B cell (primary cell): Measurements from ENCODE around the gene ALKBH5. TPM values are rescaled to one million over a fixed set of nuclear protein-coding genes. Genes with fewer than 3 reads are reported as not detected.

Experiments used
- ATAC-seq: fragments of 200-7000 bp; cut with Tn5 transposase; one replicate; pipeline ENCODE4 v1.10.0; 2021; ENCODE audit warnings: low read depth, mild to moderate bottlenecking, moderate number of reproducible peaks, moderate library complexity
- CTCF ChIA-PET: fragments of 350-600 bp; sonication (Branson Sonifier 250); formaldehyde crosslinking; loops from one replicate; lab custom pipeline; 2021; ENCODE audit warnings: antibody characterized with exemption, inconsistent platforms; lab: Charles Lee
- POLR2A ChIA-PET: fragments of 350-600 bp; sonication (Branson Sonifier 250); formaldehyde crosslinking; loops from one replicate; lab custom pipeline; 2021; ENCODE audit warnings: antibody characterized with exemption; lab: Charles Lee
- DNase-seq: peaks from one replicate; pipeline ENCODE4 v3.0.0; 2013
- H2AFZ ChIP-seq: 2 replicates; pipeline ENCODE4 v1.6.1; 2012; ENCODE audit warnings: mild to moderate bottlenecking, low read depth, low read length; ENCODE audit not compliant: insufficient read depth, poor library complexity, severe bottlenecking
- H3K27ac ChIP-seq, 2 donors: 1 replicate in 1 of 2; 2 replicates in 1 of 2; pipeline ENCODE4 v1.5.1; 2012 to 2013; ENCODE audit warnings: low read length in 2 of 2, mild to moderate bottlenecking in 2 of 2, moderate library complexity in 1 of 2
- H3K27me3 ChIP-seq, 4 experiments: fragments of 200-600 bp in 1 of 4; sonication (generic) in 1 of 4; replicated peaks in 1 of 4; 1 replicate in 2 of 4; 2 replicates in 2 of 4; pipeline versions ENCODE4 v1.6.1 to v1.7.0; 2013 to 2016; ENCODE audit warnings: low read length in 3 of 4, mild to moderate bottlenecking in 2 of 4, mixed read lengths in 1 of 4, moderate library complexity in 1 of 4; ENCODE audit not compliant: insufficient read depth in 4 of 4, control insufficient read depth in 3 of 4; ENCODE audit errors: control extremely low read depth in 1 of 4
- H3K36me3 ChIP-seq, 2 experiments: replicated peaks in 1 of 2; 1 replicate in 1 of 2; 2 replicates in 1 of 2; pipeline versions ENCODE4 v1.6.1 to v1.7.1; 2013; ENCODE audit warnings: low read length in 1 of 2; ENCODE audit not compliant: insufficient read depth in 2 of 2, control insufficient read depth in 1 of 2; ENCODE audit errors: control extremely low read depth in 1 of 2, extremely low read depth in 1 of 2
- H3K4me1 ChIP-seq, 2 donors: fragments of 200-600 bp in 1 of 2; sonication (generic) in 1 of 2; 1 replicate in 1 of 2; 2 replicates in 1 of 2; pipeline versions ENCODE4 v1.5.1 to v1.6.1; 2013 to 2017; ENCODE audit warnings: low read length in 2 of 2; ENCODE audit not compliant: control insufficient read depth in 2 of 2, insufficient read depth in 2 of 2
- H3K4me2 ChIP-seq: replicated peaks from 2 replicates; pipeline ENCODE3; 2012; ENCODE audit warnings: mild to moderate bottlenecking, low read depth, low read length; ENCODE audit not compliant: poor library complexity, severe bottlenecking
- H3K4me3 ChIP-seq, 5 experiments: fragments of 200-600 bp in 1 of 5; sonication (generic) in 1 of 5; 1 replicate in 3 of 5; 2 replicates in 2 of 5; pipeline versions ENCODE4 v1.5.1 to v1.7.0; 2011 to 2016; ENCODE audit warnings: low read length in 4 of 5, mild to moderate bottlenecking in 4 of 5, low read depth in 2 of 5, control low read depth in 1 of 5, moderate library complexity in 1 of 5; ENCODE audit not compliant: insufficient read depth in 1 of 5; ENCODE audit errors: control extremely low read depth in 1 of 5, extremely low read depth in 1 of 5
- H3K79me2 ChIP-seq: fragments of 200-600 bp; sonication (generic); one replicate; pipeline ENCODE4 v1.6.0; 2016; ENCODE audit warnings: low read length; ENCODE audit not compliant: control insufficient read depth, insufficient read depth
- H3K9ac ChIP-seq: fragments of 200-600 bp; sonication (generic); 2 replicates; pipeline ENCODE4 v1.6.1; 2017; ENCODE audit warnings: mild to moderate bottlenecking, low read length, moderate library complexity
- H3K9me3 ChIP-seq, 3 donors: one replicate each; pipeline versions ENCODE4 v1.6.1 to v1.7.1; 2013; ENCODE audit warnings: low read length in 2 of 3; ENCODE audit not compliant: control insufficient read depth in 2 of 3, insufficient read depth in 1 of 3; ENCODE audit errors: control extremely low read depth in 1 of 3
- H4K20me1 ChIP-seq: 2 replicates; pipeline ENCODE4 v1.6.0; 2012; ENCODE audit warnings: mild to moderate bottlenecking, low read length; ENCODE audit not compliant: insufficient read depth, control insufficient read depth, poor library complexity, severe bottlenecking
- H3K27ac Mint-ChIP-seq: one replicate; pipeline ENCODE4 v1.8.0; 2021; ENCODE audit warnings: mixed read lengths
- H3K27me3 Mint-ChIP-seq: one replicate; pipeline ENCODE4 v1.8.0; 2021; ENCODE audit warnings: mixed read lengths
- H3K4me1 Mint-ChIP-seq: one replicate; pipeline ENCODE4 v1.8.0; 2021; ENCODE audit warnings: mixed read lengths
- H3K4me3 Mint-ChIP-seq: one replicate; pipeline ENCODE4 v1.8.0; 2021; ENCODE audit warnings: mixed read lengths
- H3K9me3 Mint-ChIP-seq: one replicate; pipeline ENCODE4 v1.8.0; 2022; ENCODE audit warnings: mixed read lengths; ENCODE audit not compliant: insufficient read depth
- CTCF ChIP-seq: fragments of 200-600 bp; IDR thresholded peaks from one replicate; pipeline ENCODE4 v1.8.0; 2022; ENCODE audit warnings: antibody characterized with exemption, mild to moderate bottlenecking
- EZH2 ChIP-seq: IDR thresholded peaks from 2 replicates; pipeline ENCODE4 v1.6.1; 2012; ENCODE audit warnings: borderline replicate concordance, low read depth, mild to moderate bottlenecking, moderate library complexity, low read length; ENCODE audit not compliant: insufficient read depth, poor library complexity, severe bottlenecking
- WGBS: methylation state at CpG from one replicate; pipeline ENCODE4 v1.1.5; 2013; ENCODE audit warnings: missing lambda C conversion rate; ENCODE audit not compliant: insufficient coverage; 5-methylcytosine and 5-hydroxymethylcytosine counted together
- intact Hi-C: fragments of 100-400 bp; cut with micrococcal nuclease; formaldehyde crosslinking; loops from one replicate; pipeline ENCODE4 v1.10.0; 2022
- polyA plus RNA-seq: library from polyadenylated mRNA; depleted of rRNA; stranded (reverse); fragments of >200 nt; gene quantifications from 2 replicates; pipeline ENCODE4 v1.2.3, GENCODE V29; 2012
- total RNA-seq, 2 donors: library from RNA; stranded (reverse); fragments of 120-200 nt in 1 of 2; gene quantifications; 1 replicate in 1 of 2; 2 replicates in 1 of 2; pipeline versions ENCODE4 v1.2.3 to v1.2.4, GENCODE V29; 2013 to 2022

Gene ALKBH5
- total and polyA plus RNA-seq, 2 donors (not counting 1 experiment from before 2014, with no cell fraction given) = 63.3 to 104 TPM

DNA sequence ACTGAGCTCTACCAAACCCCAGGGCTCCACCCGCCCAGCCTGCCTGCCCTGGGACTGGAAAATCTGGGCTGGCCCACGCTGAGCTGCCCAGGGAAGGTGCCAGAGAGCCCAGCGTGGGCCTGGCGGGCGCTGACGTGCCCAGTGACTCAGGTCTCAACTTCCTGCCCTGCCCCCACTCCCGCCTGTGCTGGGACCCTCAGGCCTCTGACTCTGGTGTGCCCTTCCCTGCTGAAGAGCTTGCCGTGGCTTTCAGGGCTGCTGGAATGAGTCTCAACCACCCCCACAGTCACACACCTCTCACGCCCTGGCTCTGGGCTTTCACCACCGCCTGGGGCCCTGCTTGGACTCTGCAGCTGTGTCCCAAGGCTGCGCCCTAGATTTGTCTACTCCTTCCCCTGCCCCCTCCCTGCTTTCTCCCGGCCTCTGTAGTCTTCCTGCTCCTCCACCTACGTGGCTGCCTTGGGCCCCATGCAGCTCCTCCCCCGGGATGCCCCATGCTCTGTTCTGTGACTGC, 52.2 kb downstream of the ALKBH5 start:
- Histone ChIP-seq H2AFZ (no peak overlapping the region), H3K9me3 (no peaks in the 10 kb centered on the region), H3K79me2 (no peaks in the 10 kb centered on the region), H3K4me1 (no peaks in the 10 kb centered on the region), H3K9ac (no peak overlapping the region), H4K20me1 (no peaks in the 10 kb centered on the region), H3K4me2 (no peak overlapping the region), H3K27me3 (no peaks in the 10 kb centered on the region), H3K36me3 (peaks cover 0 to 18% of the 10 kb centered on the region in 2 experiments), H3K4me3 (no peak overlapping the region), H3K27ac (no peak overlapping the region)
- POLR2A ChIA-PET = no interaction called here
- CTCF ChIA-PET = no interaction called here
- Mint-ChIP-seq H3K4me3 (no peak overlapping the region), H3K27ac (no peak overlapping the region), H3K27me3 (no peaks in the 10 kb centered on the region), H3K4me1 (no peaks in the 10 kb centered on the region), H3K9me3 (no peaks in the 10 kb centered on the region)
- no peak for ATAC-seq
- TF ChIP-seq CTCF (no peak), EZH2 (no peak)
- WGBS = 85% methylated on average over 14 of the region's 14 CpGs
- no peak for DNase-seq
- intact Hi-C loops = no loop called here

GRCh38 chr17:18236494-18236893, 52.9 kb downstream of the ALKBH5 start:
- H3K9ac ChIP-seq = no peak overlapping the region
- ATAC-seq (no peak), DNase-seq (no peak)
- no peak overlapping the region for H3K4me3 ChIP-seq
- H3K4me1 ChIP-seq = no peaks in the 10 kb centered on the region
- H3K27me3 ChIP-seq = no peaks in the 10 kb centered on the region
- H3K36me3 ChIP-seq = peaks cover 0 to 18% of the 10 kb centered on the region in 2 experiments
- H3K79me2 ChIP-seq = no peaks in the 10 kb centered on the region
- intact Hi-C loops = no loop called here
- Mint-ChIP-seq H3K27ac (no peak overlapping the region), H3K4me1 (no peaks in the 10 kb centered on the region), H3K4me3 (no peak overlapping the region), H3K27me3 (no peaks in the 10 kb centered on the region), H3K9me3 (no peaks in the 10 kb centered on the region)
- H3K4me2 ChIP-seq = no peak overlapping the region
- CTCF ChIA-PET = no interaction called here
- no peaks in the 10 kb centered on the region for H3K9me3 ChIP-seq
- TF ChIP-seq CTCF (no peak), EZH2 (no peak)
- no peak overlapping the region for H2AFZ ChIP-seq
- H3K27ac ChIP-seq = no peak overlapping the region
- 96% methylated on average over 18 of the region's 18 CpGs for WGBS
- POLR2A ChIA-PET = no interaction called here
- no peaks in the 10 kb centered on the region for H4K20me1 ChIP-seq
